Measurements from ENCODE around the gene STX11.

Gene STX11

DNA sequence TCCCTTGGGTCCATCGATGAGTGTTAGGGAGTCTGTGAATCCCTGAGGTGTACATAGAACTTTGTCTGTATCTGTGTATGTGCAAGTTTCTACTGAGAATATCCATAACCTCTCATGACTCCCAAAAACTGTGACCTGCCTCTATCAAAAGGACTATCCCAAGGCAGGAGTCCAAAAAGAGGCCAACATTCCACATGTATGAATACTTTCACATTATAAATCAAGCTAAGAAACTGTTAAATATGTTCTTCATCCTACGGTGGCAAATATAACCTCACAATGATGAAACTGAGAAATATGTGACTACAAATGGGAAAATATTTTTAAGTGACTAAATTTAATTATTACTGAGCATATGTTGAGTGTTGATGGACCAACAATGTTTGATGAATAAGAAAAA, 16.1 kb upstream of the STX11 start:
- H3K27me3 ChIP-seq: no peaks in the 10 kb centered on the region
- TF ChIP-seq, protein P1, sequence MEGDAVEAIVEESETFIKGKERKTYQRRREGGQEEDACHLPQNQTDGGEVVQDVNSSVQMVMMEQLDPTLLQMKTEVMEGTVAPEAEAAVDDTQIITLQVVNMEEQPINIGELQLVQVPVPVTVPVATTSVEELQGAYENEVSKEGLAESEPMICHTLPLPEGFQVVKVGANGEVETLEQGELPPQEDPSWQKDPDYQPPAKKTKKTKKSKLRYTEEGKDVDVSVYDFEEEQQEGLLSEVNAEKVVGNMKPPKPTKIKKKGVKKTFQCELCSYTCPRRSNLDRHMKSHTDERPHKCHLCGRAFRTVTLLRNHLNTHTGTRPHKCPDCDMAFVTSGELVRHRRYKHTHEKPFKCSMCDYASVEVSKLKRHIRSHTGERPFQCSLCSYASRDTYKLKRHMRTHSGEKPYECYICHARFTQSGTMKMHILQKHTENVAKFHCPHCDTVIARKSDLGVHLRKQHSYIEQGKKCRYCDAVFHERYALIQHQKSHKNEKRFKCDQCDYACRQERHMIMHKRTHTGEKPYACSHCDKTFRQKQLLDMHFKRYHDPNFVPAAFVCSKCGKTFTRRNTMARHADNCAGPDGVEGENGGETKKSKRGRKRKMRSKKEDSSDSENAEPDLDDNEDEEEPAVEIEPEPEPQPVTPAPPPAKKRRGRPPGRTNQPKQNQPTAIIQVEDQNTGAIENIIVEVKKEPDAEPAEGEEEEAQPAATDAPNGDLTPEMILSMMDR (IDR thresholded peaks at IDR 0.05): no peak
- peaks cover 0 to 8% (median 0%) of the 10 kb centered on the region in 4 donors for H3K4me1 ChIP-seq
- H3K27ac ChIP-seq: no peak overlapping the region
- no peak for DNase-seq
- no peaks in the 10 kb centered on the region for H3K36me3 ChIP-seq
- no peaks in the 10 kb centered on the region for H3K9me3 ChIP-seq
- no peak overlapping the region for H3K4me3 ChIP-seq
- intact Hi-C loops (cut with DNase I; ENCODE audit: low total_unique reads): no loop called here

DNA sequence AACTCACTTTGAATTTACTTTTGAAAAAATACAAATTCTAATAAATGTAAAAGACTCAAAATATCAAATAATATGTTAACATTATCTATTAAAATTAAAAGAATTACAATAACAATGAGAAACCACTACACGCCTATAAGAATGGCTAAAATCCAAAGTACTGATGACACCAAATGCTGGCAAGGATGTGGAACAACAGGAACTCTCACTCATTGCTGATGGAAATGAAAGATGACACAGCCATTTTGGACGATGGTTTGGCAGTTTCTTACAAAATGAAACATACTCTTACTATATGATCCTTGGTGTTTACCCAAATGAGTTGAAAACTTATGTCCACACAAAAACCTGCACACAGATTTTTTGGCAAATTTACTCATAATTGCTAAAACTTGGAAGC, 15.6 kb upstream of the STX11 start:
- DNase-seq: no peak
- Histone ChIP-seq H3K27me3 (no peaks in the 10 kb centered on the region), H3K4me1 (peaks cover 0 to 8% (median 0%) of the 10 kb centered on the region in 4 donors), H3K27ac (no peak overlapping the region), H3K4me3 (no peak overlapping the region), H3K36me3 (no peaks in the 10 kb centered on the region), H3K9me3 (no peaks in the 10 kb centered on the region)
- intact Hi-C loops (cut with DNase I; ENCODE audit: low total_unique reads): no loop called here
- TF ChIP-seq, protein P1 (IDR thresholded peaks at IDR 0.05): no peak

DNA sequence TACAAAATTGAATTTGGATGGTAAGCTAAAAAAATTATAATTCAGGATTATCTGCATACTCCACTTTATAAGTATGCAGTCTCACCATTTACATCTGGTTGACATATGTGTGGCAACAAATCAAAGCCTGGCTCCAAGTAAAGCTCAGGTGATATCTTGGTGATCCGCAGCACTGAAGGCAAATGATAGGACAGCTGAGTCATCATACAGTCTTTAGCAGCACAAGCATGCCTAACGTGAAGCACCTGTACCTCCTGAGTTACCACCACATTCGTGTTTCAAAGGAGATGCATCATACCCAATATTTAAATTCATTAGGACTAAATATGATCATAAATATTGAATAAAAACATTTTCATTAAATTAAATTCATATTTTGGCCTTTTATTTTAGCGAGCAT, 11.8 kb upstream of the STX11 start:
- Histone ChIP-seq H3K9me3 (no peaks in the 10 kb centered on the region), H3K27ac (no peak overlapping the region), H3K27me3 (no peaks in the 10 kb centered on the region), H3K36me3 (no peaks in the 10 kb centered on the region), H3K4me3 (no peak overlapping the region), H3K4me1 (no peaks in the 10 kb centered on the region)
- TF ChIP-seq, protein P1 (IDR thresholded peaks at IDR 0.05): no peak
- no peak for DNase-seq
- intact Hi-C loops (cut with DNase I; ENCODE audit: low total_unique reads): no loop called here

DNA sequence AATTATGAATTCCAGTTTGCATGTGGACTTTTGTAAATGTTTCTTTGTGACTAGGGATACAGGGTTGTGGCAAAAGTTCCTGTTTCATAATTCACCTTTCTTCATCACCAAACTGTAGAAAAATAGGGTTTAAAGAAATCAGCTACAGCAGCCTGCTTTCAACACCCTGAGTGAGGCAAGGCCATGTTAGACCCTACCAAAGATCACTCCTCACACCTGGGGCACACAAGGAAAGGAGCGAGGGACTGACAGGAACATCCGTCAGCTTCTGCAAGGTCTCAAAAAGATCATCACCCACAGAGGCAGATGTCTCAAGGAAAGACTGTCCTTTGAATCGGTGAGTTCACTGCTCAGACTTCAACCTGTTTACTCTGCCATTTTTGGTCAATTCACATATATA, 10.5 kb upstream of the STX11 start:
- no peaks in the 10 kb centered on the region for H3K4me1 ChIP-seq
- intact Hi-C loops (cut with DNase I; ENCODE audit: low total_unique reads): no loop called here
- no peaks in the 10 kb centered on the region for H3K9me3 ChIP-seq
- no peaks in the 10 kb centered on the region for H3K27me3 ChIP-seq
- no peak overlapping the region for H3K27ac ChIP-seq
- no peak for DNase-seq
- H3K36me3 ChIP-seq: no peaks in the 10 kb centered on the region
- H3K4me3 ChIP-seq: no peak overlapping the region
- TF ChIP-seq, protein P1 (IDR thresholded peaks at IDR 0.05): no peak

DNA sequence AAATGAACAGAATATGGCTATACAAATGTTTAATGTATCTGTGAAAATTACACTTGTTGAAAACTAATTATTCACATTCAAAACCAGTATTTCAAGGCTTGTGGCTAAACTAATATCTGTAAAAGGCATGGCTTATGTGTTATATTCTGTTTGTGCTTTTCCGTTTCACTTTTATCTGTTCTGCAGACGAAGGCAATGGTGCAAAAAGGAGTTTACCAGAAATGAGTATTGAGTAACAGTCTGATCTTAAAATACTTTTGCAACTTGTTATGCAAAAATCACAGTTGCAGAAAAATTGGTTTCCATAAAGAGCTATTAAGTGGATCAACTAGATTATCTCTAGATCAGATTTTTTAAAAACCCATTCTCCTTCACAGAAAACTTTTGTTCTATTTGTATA, 9.4 kb upstream of the STX11 start:
- H3K4me3 ChIP-seq: no peak overlapping the region
- no peak overlapping the region for H3K27ac ChIP-seq
- H3K36me3 ChIP-seq: no peaks in the 10 kb centered on the region
- TF ChIP-seq, protein P1 (IDR thresholded peaks at IDR 0.05): no peak
- no peak for DNase-seq
- H3K4me1 ChIP-seq: no peaks in the 10 kb centered on the region
- H3K27me3 ChIP-seq: no peaks in the 10 kb centered on the region
- H3K9me3 ChIP-seq: no peaks in the 10 kb centered on the region
- intact Hi-C loops (cut with DNase I; ENCODE audit: low total_unique reads): no loop called here

DNA sequence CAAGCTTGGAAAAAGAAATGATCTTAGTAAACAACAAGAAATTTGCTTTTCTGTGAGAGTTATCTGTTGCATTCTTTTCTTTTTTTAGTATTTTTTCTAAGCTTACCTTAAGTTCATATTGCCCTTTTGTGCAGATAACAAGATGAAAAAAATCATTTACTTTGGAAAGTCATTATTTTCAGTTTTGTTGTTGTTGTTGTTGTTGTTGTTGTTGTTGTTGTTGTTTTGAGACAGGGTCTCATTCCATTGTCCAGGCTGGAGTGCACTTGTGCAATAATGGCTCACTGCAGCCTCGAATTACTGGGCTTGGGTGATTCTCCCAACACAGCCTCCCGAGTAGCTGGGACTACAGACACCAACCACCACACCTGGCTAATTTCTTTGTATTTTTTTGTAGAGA, 8.8 kb upstream of the STX11 start:
- Histone ChIP-seq H3K36me3 (no peaks in the 10 kb centered on the region), H3K9me3 (no peaks in the 10 kb centered on the region)
- intact Hi-C loops (cut with DNase I; ENCODE audit: low total_unique reads): no loop called here

More for the DNA sequence above, 8.8 kb upstream of the STX11 start:
- no peak overlapping the region for H3K4me3 ChIP-seq
- H3K27ac ChIP-seq: no peak overlapping the region
- no peak for DNase-seq
- no peaks in the 10 kb centered on the region for H3K4me1 ChIP-seq
- no peaks in the 10 kb centered on the region for H3K27me3 ChIP-seq
- TF ChIP-seq, protein P1 (IDR thresholded peaks at IDR 0.05): no peak

Measured in tibial artery (tissue), 4 donors.